Kidney (tissue), 22 donors: ENCODE results near the gene DGKG. TPM values are rescaled to one million over a fixed set of nuclear protein-coding genes. Genes with fewer than 3 reads are reported as not detected.
A peak's percentile ranks its signal among the peaks of the same experiment; 100 is the strongest.

Experiments used
- DNase-seq, 5 donors: peaks; one replicate each; pipeline ENCODE4 v3.0.0-alpha.2; 2013 to 2020
- FAIRE-seq: peaks from 2 replicates; lab custom pipeline; 2012; peaks lifted over from hg19 to GRCh38; lab: Jason Lieb, UNC
- H3K27ac ChIP-seq, 2 donors: one replicate each; pipeline ENCODE4 v1.7.0; 2013; ENCODE audit warnings: low read depth in 2 of 2, low read length in 2 of 2, inconsistent platforms in 1 of 2
- H3K27me3 ChIP-seq: one replicate; pipeline ENCODE4 v1.7.1; 2013; ENCODE audit warnings: low read length, inconsistent platforms; ENCODE audit not compliant: control insufficient read depth, insufficient read depth
- H3K36me3 ChIP-seq, 3 donors: one replicate each; pipeline versions ENCODE4 v1.7.0 to v1.7.1; 2013; ENCODE audit warnings: low read length in 3 of 3, control low read depth in 1 of 3, inconsistent platforms in 1 of 3; ENCODE audit not compliant: insufficient read depth in 3 of 3, control insufficient read depth in 2 of 3
- H3K4me1 ChIP-seq, 3 donors: one replicate each; pipeline versions ENCODE4 v1.7.0 to v1.7.1; 2013; ENCODE audit warnings: low read length in 3 of 3, inconsistent platforms in 1 of 3, low read depth in 1 of 3; ENCODE audit not compliant: control insufficient read depth in 2 of 3, insufficient read depth in 2 of 3
- H3K4me3 ChIP-seq, 3 donors: one replicate each; pipeline versions ENCODE4 v1.7.0 to v1.8.1; 2013; ENCODE audit warnings: low read length in 3 of 3, control low read depth in 1 of 3, inconsistent platforms in 1 of 3
- H3K9ac ChIP-seq, 3 donors: one replicate each; pipeline versions ENCODE4 v1.7.0 to v1.7.1; 2013; ENCODE audit warnings: low read length in 3 of 3, control low read depth in 1 of 3, inconsistent platforms in 1 of 3
- H3K9me3 ChIP-seq, 3 donors: one replicate each; pipeline versions ENCODE4 v1.7.0 to v1.7.1; 2013; ENCODE audit warnings: low read length in 3 of 3, control low read depth in 1 of 3, inconsistent platforms in 1 of 3; ENCODE audit not compliant: control insufficient read depth in 2 of 3, insufficient read depth in 1 of 3
- CTCF ChIP-seq: IDR thresholded peaks from 3 replicates; pipeline ENCODE4 v1.5.1; 2012; ENCODE audit warnings: mild to moderate bottlenecking, moderate library complexity, borderline replicate concordance; ENCODE audit not compliant: insufficient read depth; ENCODE audit errors: extremely low read depth
- intact Hi-C: fragments of 100-400 bp; cut with DNase I; formaldehyde crosslinking; loops from one replicate; pipeline ENCODE4 v1.11.1; 2022
- long read RNA-seq, 10 donors: library from polyadenylated mRNA in 1 of 10; unstranded in 1 of 10; transcript quantifications; one replicate each; pipeline ENCODE4 v2.0.0 and lab custom pipeline, GENCODE V29; 2021 to 2026
- polyA plus RNA-seq: library from polyadenylated mRNA; stranded (reverse); fragments of 350-450 nt; fragmentation: Illumina TruSeq; extraction: RNeasy Lipid Tissue Mini Kit (QIAGEN cat#74804); gene quantifications from one replicate; pipeline ENCODE4 v1.2.3, GENCODE V29; 2014; ENCODE audit warnings: low read depth, low replicate concordance; ENCODE audit not compliant: insufficient read depth
- total RNA-seq: library from RNA; stranded (reverse); fragmentation: NEBNext Ultra II Directional; extraction: Animal tissue kit (Norgen Biotek cat#: 25700); gene quantifications from one replicate; pipeline ENCODE4 v1.2.1, GENCODE V29; 2021
- donor health status: control.
- donor health status: control.
- donor health status: control.
- donor health status: control.
- donor health status: control.
- donor health status: DM: yes; HTN: yes; CAD: no.
- donor health status: Normal renal cell carcinoma (clear cell type).

Gene DGKG
- total RNA-seq (11.4 TPM), polyA plus RNA-seq (0.95 TPM)
- long read RNA-seq, donor 1, result 0 reads
- long read RNA-seq, donor 2, result 0 reads
- long read RNA-seq, donor 3, result 0 reads
- long read RNA-seq, donor 4, result 0 reads
- long read RNA-seq, donor 5, result 0 reads
- long read RNA-seq, donor 6, result 0 reads
- long read RNA-seq, donor 7, partial matches to known transcripts, result 2 of 10 reads
- long read RNA-seq, donor 7, other reads (novel, unspliced or antisense), result 7 of 10 reads
- long read RNA-seq, donor 8, result 0 reads
- long read RNA-seq, donor 9, result 0 reads
- long read RNA-seq, donor 10, result 0 reads

GRCh38 chr3:186361762-186362536 lies at the start of gene DGKG:
Gene DGKG (minus strand): TSS chr3:186362234. CDS start chr3:186320459, 41,775 bp downstream.
- H3K27me3 ChIP-seq, result peaks cover 8% of the 10 kb centered on the region

GRCh38 chr3:186411089-186411488 lies 49.1 kb upstream of the DGKG start:
- no peaks in the 10 kb centered on the region for H3K9me3 ChIP-seq
- no peaks in the 10 kb centered on the region for H3K36me3 ChIP-seq
- H3K9ac ChIP-seq, result no peak overlapping the region
- intact Hi-C loops, result no loop called here
- H3K27me3 ChIP-seq, result no peaks in the 10 kb centered on the region
- no peak for TF ChIP-seq CTCF
- H3K4me1 ChIP-seq, result peaks cover 0 to 14% (median 12%) of the 10 kb centered on the region in 3 donors
- no peak overlapping the region for H3K27ac ChIP-seq
- FAIRE-seq, result no peak
- no peak for DNase-seq
- H3K4me3 ChIP-seq, result no peak overlapping the region

More at GRCh38 chr3:186361762-186362536, at the start of gene DGKG:
- no peaks in the 10 kb centered on the region for H3K36me3 ChIP-seq
- H3K9ac ChIP-seq, result peak within 1 kb of the TSS in 2 of 3 donors; percentile 11 to 62
- peaks cover 0 to 18% (median 4%) of the 10 kb centered on the region in 3 donors for H3K4me1 ChIP-seq
- H3K27ac ChIP-seq, result peak within 1 kb of the TSS in 1 of 2 donors; percentile 15
- H3K4me3 ChIP-seq, result peak within 1 kb of the TSS; percentile 17 to 78 (median 65)
- intact Hi-C loops, result no loop called here
- no peak for TF ChIP-seq CTCF
- no peaks in the 10 kb centered on the region for H3K9me3 ChIP-seq
- DNase-seq, result peak; percentile 49 to 77 (median 64)
- no peak for FAIRE-seq

GRCh38 chr3:186406669-186407635 lies 44.9 kb upstream of the DGKG start:
- intact Hi-C loops, result no loop called here
- H3K4me1 ChIP-seq, result no peaks in the 10 kb centered on the region
- no peak overlapping the region for H3K9ac ChIP-seq
- peak overlapping the region in 1 of 2 donors; percentile 23 for H3K27ac ChIP-seq
- FAIRE-seq, result no peak
- DNase-seq, result no peak
- no peak overlapping the region for H3K4me3 ChIP-seq
- TF ChIP-seq CTCF, result no peak
- no peaks in the 10 kb centered on the region for H3K27me3 ChIP-seq
- H3K36me3 ChIP-seq, result no peaks in the 10 kb centered on the region
- H3K9me3 ChIP-seq, result no peaks in the 10 kb centered on the region
